GM18511 (cell line): Measurements from ENCODE around the gene ICAM1.

ENCODE experiments used
- ATAC-seq: cut with Tn5 transposase; IDR thresholded peaks from one replicate; pipeline ENCODE4 v1.9.1; 2021; ENCODE audit warnings: mild to moderate bottlenecking, moderate library complexity; ENCODE audit not compliant: unreplicated experiment

The ICAM1 gene

GRCh38 chr19:10320602-10321416 lies 49.9 kb downstream of the ICAM1 start:
- no peak for ATAC-seq

DNA sequence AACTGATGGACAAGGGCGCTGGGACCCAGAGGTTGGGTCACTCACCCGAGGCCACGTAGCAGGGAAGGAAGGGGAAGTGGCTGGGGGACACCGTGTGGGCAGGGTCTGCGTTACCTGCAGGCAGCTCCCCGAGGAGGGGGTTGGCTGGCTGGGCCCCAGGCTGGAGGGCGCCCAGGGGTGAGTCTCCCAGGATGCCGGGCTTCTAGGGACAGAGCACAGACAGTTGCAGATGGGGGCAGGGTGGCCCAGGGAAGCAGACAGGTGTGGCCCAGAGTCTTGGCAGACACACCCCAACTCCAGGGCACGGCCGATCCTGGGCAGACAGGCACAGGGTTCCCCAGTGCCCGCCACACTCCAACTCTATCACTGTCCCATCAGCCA lies 50.5 kb downstream of the ICAM1 start:
- no peak for ATAC-seq

DNA sequence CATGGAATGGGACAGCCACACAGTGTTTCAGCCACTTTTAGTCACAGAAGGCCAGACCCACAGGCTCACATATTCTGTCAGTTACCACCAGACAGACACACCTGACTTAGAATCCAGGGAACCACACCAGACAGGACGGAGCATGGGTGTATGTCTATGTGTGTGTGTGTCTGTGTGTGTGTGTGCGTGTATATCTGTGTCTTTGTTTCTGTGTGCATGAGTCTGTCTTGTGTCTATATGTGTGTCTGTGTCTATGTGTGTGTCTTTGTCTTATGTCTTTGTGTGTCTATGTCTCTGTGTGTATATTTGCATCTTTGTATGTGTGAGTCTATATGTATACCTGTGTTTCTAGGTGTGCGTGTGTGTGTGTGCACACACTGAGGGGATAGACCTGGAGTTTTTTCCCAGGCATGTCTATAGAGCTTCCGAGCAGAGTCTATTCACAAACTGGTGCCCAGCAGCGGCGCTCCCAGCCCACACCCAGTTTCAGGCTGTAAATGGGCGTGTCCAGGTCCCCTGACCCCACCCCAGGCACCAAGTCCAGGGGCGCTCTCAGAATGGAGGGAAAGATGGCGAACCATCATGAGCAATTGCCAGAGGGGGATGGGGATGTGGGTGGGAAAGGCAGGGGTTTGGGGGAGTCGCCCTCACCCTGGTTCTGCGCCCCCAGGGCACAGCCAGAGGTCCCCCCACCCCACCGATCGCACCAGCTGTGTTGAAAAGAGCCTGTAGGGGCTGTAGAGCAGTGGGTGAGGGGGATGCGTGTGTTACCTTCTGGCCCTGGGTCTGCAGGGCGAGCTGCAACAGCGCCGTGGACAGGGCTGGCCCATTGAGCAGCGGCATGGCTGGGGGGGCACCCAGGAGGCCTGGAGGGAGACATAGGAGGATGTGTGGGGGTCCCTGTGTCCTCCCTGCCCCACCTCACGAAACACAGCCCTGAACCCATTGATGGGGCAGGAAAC lies 51.2 kb downstream of the ICAM1 start:
- no peak for ATAC-seq

DNA sequence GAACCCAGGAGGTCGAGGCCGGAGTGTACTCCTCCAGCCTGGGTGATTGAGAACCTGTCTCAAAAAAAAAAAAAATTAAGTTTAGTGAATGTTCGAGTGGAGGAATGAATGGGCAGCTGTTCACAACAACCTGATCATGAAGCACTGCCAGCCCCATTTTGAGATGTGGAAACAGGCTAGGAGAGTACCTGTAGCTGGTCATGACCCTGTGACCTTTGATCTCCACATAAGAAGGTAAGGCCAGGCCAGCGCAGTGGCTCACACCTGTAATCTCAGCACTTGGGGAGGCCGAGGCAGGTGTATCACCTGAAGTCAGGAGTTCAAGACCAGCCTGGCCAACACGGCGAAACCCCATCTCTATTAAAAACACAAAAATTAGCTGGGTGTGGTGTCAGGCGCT lies 54.8 kb downstream of the ICAM1 start:
- ATAC-seq, result no peak

DNA sequence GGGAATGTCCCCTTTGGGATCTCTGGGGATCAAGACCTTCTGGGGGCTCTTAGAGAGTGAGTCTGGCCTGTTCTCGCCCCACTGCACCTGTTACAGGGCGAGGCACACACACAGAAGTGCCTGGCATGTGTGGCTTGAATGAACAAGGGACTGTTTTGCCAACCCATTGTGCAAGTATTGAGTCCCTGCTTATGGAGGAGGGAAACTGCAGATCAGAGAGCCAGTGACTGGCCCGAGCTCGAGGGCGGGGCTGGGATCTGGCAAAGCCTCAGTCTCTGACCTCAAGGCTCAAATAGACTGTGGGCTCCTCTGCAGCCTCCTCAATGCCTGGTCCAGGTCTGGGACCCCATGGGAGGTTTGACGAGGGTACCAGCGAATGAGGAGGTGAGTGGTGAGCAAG lies 56.9 kb downstream of the ICAM1 start:
- no peak for ATAC-seq

GRCh38 chr19:10328558-10329429 lies 57.9 kb downstream of the ICAM1 start:
- ATAC-seq, result no peak

GRCh38 chr19:10329555-10329954 lies 58.6 kb downstream of the ICAM1 start:
- ATAC-seq, result no peak

GRCh38 chr19:10332158-10332964 lies 61.4 kb downstream of the ICAM1 start:
- ATAC-seq, result no peak

- peak; percentile 93 for ATAC-seq
Observed at GRCh38 chr19:10332965-10333757, 62.2 kb downstream of the ICAM1 start, which contains the start of gene RAVER1. RAVER1 (minus strand) TSS chr19:10333529; CDS start chr19:10333507, 22 bp downstream.

DNA sequence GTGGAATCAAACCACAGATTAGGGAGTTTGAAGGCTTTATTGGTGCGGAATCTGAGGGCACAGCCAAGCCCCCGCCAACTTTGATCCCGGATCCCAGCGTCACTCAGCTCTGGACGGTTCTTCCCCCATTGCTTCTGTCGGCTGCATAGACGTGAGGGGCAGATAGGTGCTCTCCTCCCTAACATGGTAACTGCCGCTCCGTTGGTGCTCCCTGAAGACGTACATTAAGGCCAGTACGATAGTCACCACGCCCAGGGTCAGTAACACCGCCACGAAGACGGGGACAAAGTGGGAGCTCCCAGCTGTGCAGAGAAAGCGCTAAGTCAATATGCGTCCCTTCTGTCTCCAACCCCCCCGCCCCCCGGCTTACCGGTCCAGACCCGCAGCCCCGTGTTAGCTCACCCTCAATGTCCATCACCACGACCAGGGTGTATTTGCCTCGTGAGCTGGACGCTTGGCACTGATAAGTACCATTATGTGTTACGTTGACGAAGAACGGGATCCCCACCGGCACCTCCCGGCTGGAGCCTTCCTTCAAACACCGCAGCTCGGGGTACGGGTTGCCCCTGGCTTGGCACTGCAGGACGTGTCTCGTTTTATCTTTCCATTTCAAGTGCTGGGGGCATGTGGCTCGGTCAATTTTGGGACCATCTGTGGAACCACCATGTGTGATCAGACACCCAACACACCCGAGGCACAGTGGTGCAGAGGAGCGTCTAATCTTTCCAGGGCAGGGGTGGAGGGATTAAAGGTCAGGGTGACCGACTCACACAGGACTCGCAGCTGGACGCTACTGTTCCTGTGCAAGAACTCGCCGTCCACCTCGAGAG lies 63.1 kb downstream of the ICAM1 start:
- no peak for ATAC-seq

- ATAC-seq, result no peak
Observed at GRCh38 chr19:10334588-10335351, 63.9 kb downstream of the ICAM1 start.

DNA sequence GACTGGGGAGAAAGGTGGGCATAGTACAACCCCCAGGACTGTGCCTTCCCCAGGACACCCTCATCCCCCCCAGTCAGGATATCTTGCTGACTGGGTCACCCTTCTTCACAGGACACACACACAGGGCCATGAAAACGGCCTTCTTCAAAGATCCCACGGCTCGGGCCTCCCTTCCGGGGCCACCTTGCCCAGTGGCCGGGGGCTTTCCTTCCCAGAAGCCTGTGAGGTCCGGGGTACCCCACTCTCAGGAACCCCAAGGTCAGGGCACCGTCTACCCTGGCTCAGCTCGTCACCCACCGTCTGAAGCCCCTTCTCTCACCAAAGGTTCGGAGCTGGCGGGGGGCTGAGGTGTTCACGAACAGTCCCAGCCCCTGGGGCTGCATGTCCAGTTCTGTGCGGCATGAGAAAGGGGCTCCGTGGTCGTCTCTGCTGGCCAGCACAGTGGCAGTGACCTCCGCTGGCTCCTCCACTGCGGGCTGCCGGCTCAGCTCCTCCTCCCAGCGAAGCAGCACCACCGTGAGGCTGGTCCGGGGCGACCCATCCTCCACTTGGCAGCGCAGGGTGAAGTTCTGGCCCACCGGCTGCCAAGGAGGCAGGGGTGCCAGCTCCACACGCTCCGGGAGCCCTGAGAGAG lies 64.5 kb downstream of the ICAM1 start:
- ATAC-seq, result no peak
